SIG-M5 treated with dmso at 0.1 percent for 504 hours (cell line): ENCODE data around the gene EFCAB3.
"Not testable (repeated sequence)": the region's sequence is repeated elsewhere in the genome, so short reads cannot be mapped to it uniquely, and the experiment has no call there.

Experiments
- DNase-seq: peaks from one replicate; lab custom pipeline; 2025; ENCODE audit not compliant: unreplicated experiment; lab: John Stamatoyannopoulos, UW

Gene EFCAB3

DNA sequence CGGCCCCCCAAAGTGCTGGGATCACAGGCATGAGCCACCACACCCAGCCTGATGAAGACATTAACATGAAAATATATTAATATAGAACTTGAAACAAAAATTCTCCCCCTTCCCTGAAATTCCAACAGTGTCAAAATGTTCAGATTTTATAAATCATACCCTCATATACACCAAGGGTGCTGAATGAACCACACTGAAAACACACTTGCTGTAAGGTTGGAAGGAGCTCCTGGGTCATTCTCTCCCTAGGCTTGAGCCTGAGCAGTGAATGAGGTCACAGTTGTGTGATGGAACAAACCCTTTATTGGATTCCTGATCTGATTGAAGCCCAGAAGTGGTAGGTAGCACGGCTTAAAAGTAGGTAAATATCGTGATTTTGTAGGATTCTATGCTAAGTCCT is at the start of gene EFCAB3:
Gene EFCAB3 (plus strand): TSS at position 301 of the 400 bp plus-strand sequence. CDS start 2,427 bp downstream, outside the sequence.
- no peak for DNase-seq

DNA sequence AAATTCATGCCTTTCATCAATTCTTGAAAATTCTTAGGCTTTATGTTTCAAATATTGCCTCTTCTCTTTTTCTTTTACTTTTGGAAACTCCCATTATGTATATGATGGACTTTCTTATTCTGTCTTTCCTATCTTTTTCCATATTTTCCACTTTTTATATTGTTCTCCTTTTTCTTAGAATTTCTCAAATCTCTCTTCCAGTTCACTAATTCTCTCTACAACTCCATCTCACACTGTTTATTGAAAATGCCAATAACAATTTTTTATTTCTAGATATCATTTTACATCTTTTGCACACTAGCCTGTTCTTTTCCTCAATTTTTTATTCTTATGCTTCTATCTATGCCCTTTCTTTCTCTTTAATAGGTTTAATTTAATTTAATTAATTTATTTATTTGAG is 43.8 kb upstream of the EFCAB3 start:
- DNase-seq = no peak

DNA sequence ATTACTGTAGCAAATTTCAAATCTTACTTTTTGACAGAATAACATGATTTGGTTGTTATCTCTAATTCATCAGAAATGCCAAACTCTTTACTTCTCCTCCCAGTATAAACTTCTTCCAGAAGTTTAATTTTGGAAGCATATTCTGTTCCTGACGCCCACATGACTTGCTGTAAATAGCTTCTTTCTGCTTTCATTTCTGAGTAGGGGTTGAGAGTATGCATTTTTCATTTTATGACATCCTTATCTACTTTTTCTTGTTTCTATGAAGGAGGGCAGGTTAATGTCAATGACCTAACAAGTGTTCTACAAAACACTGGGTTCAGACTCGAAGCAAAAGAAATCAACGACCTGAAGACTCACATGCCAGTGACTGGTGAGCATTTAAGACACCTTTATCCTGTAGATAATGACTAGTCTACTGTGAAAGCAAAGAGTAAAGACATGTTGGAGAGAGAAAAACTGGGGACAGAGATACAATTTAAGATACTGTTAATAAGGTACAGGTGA is 36.5 kb upstream of the EFCAB3 start:
- no peak for DNase-seq

DNA sequence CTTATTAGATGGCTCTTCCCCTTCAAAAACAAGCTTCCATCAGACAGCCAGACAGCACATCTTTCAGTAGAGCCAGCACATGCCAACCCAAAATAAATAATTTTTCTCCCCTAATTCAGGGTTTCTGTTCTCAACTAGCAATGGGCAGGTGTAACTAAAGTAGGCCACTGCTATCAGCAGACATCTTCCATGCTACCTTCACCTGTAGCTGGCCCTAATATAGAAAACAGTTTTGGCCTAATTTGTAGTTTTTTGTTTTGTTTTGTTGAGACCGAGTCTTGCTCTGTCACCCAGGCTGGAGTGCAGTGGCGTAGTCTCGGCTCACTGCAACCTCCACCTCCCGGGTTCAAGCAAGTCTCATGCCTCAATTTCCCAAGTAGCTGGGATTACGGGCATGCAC is 29.2 kb upstream of the EFCAB3 start:
- no peak for DNase-seq

DNA sequence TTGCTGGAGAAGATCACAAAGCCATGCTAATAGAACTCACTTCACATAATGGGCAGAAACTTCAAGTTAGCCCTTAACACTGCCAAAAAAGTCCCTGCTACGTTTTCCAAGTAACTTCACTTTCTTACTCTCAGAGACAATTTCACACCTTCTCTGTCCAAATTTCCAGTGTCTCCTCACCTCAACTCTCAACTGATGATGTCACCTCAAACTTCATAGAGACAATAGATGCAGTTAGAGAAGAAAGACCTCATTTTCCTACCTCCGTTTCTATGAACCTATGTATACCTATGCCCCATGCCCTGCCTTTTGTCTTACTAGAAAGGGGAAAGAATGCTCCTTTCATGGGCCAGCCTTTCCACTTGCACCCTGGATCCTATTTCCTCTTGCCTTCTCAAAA is 14.2 kb upstream of the EFCAB3 start:
- no peak for DNase-seq

DNA sequence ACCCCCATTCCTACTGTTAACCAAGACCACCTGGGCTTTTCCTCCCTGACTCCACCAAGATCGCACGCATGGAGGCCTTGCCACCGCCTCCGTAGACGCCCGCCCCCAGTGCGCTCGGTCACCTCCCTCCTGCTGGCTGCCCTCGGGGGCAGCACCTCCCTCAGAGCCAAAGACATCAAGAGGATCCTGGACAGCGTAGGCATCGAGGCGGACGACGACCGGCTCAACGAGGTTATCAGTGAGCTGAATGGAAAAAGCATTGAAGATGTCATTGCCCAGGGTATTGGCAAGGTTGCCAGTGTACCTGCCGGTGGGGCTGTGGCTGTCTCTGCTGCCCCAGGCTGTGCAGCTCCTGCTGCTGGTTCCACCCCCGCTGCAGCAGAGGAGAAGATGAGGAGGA is 1.2 kb downstream of the EFCAB3 start:
- DNase-seq = no peak

DNA sequence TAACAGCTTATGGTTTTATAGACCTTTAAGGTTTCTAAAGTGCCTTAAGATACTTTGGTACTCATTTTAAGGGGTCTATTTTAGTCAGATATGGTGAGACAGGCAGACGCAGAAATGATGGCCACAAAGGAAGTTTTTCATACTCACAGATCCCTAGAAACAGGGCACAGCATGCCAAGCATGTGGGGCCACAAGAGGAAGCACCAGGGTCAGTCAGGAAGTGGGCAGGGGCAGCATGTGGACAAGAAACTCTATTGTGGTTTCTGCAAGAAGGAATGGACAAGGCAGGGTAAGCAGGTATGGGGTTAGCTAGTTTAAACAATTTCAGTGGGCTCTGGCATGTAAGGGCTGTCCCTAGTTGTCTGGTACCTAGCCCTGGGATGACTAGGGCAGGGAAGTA is 8.5 kb downstream of the EFCAB3 start:
- DNase-seq = no peak

DNA sequence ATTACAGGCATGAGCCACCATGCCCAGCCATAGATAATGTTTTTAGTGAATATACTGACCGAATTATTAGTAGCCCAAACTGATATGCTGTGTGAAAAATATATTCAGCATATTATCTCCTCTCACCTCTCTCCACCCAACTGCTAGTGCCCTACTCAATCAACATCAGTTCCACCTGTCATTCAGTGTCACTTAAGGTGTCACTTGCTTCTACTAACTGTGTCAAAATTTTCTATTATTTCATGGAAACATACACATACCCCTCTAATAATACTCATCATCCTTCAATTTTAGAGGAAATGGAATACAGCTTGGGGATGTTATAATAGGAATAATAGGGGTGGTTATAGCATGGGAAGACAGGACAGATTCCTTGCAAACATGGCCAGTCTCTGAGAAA is 12.6 kb downstream of the EFCAB3 start:
- DNase-seq = no peak

DNA sequence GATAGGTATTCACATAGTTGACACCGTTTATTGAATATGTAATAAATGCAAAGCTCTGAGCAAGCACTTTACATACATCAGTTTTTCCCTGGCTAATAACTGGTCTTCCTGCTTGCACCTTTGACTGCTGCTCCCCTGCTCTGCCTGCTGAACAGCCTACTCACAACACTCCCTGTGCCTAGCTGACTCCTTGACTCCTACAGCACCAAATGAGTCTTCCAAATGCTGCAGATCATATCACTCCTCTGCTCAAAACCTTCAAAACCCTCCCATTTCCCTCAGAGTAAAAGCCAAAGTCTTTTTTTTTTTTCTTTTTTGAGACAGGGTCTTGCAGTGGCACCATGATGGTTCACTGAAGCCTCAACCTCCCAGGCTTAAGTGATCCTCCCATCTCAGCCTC is 18.5 kb downstream of the EFCAB3 start:
- no peak for DNase-seq

DNA sequence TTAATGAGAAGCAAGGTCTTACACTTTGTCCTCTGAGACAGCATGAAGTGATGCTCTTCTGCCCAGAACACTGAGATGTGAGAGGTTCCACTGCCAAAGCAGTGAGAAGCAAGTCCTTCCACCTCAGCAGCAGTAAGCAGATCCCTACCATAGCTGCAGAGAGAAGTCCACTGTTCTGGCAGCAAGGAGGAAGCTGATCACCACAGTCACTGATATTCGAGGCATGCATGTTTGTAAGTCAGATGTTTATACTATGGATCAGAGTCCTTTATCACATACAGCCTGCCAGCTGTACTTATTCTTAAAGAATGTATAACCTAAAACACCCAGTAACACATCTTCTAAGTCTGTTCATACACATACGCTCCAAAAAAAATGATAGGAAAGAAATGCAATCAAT is 25.1 kb downstream of the EFCAB3 start:
- no peak for DNase-seq

DNA sequence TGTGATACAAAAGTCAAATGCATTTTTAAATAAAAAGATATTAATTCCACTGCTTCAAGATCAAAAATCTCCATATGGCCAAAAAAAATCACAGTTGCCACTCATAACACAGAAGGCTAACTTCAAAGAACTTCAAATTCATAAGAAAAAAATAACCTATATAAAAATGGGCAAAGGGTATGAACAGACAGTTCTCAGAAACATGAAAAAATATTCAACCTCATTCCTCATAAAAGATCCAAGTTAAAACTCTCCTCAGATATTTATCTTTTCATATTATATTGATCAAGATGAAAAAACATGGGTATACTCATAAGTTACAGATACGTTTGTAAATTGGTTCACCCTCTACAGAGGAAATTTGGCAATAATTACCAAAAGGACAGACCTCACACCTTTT is 32.7 kb downstream of the EFCAB3 start:
- DNase-seq = not testable (repeated sequence)

DNA sequence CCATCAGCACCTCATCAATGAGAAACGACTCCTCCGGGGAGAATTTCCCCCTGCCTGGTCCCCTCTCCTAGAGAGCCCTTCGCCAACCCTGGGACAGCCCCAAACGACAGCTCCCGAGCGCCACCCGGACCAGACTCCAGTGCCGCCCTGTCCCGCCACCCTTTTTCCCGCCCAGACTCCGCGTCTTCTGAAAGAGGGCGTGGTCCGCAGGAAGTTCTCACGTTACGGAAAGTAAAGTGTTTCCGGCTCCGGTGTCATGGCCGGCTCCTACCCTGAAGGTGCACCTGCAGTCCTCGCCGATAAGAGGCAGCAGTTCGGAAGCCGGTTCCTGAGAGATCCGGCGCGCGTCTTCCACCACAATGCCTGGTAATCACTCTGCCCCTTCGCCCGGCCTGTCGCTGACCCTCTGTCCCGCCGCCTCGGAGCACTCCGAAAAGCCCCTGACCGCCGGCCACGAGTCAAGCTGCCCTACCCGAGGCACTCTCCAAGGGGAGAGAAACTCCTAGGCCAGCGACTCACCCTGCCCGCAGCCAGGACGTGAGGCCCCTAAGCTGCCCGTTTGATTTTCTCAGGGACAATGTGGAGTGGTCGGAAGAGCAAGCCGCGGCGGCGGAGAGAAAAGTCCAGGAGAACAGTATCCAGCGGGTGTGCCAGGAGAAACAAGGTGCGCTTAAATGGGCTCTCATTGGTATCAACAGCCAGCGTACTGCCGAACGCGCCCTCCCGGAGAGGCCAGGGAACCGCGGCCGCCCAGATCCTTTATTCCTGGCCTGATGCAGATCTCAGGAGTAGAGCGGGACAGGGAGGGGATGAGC is 43.5 kb downstream of the EFCAB3 start, which contains the start of gene METTL2A:
Gene METTL2A (plus strand): TSS at position 251 of the 815 bp plus-strand sequence. CDS start 6 bp downstream, at position 257.
- DNase-seq = peak; percentile 97

DNA sequence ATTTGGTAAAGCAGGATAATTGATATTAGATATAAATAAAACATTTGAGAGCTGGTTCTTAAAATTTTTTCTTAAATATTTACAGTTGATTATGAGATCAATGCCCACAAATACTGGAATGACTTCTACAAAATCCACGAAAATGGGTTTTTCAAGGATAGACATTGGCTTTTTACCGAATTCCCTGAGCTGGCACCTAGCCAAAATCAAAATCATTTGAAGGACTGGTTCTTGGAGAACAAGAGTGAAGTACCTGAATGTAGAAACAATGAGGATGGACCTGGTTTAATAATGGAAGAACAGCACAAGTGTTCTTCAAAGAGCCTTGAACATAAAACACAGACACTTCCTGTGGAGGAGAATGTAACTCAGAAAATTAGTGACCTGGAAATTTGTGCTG is 45.9 kb downstream of the EFCAB3 start:
- not testable (repeated sequence) for DNase-seq

DNA sequence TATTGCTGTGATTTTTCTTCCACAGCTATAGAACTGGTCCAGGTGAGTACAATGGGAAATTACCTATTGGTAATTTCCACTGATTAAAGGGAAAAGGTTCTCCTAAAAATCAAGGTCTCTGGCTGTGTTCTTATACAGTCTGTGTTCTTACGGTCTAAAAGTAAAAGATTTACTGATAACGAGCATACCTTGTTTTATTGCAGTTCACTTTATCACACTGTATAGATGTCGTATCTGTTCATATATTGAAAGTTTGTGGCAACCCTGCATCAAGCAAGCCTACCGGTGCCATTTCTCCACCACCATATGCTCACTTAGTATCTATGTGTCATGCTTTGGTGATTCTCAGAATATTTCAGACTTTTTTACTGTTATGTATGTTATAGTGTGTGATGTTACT is 54.9 kb downstream of the EFCAB3 start:
- not testable (repeated sequence) for DNase-seq

DNA sequence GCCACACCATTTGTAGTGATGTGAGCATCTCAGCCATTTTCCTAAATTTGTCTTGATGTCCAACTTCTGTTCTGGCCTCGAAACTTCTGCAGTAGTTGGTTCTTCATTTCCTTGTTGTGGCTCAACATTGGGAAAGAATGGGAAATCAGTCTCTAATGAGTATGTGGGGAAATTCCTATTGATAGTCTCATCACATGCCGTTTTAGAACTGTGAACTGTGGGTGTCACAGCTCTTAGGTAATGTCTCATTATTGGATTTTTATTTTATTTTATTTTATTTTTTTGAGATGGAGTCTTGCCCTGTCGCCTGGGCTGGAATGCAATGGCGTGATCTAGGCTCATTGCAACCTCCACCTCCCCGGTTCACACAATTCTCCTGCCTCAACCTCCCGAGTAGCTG is 60.8 kb downstream of the EFCAB3 start:
- not testable (repeated sequence) for DNase-seq

DNA sequence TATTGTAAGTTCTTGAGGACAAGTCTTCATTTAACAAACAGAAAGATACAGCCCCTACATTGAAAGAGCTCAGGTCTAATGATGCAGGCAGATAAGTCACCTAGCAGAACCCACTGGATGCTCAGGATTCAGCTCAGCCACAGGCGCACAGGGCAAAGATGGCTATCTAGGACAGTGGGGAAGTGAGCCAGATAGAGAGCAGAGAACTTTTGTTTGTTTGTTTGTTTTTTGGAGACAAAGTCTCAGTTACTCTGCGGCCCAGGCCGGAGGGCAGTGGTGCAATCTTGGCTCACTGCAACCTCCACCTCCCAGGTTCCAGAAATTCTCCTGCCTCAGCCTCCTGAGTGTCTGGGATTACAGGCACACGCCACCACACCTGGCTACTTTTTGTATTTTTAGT is 63.7 kb downstream of the EFCAB3 start:
- DNase-seq = no peak

DNA sequence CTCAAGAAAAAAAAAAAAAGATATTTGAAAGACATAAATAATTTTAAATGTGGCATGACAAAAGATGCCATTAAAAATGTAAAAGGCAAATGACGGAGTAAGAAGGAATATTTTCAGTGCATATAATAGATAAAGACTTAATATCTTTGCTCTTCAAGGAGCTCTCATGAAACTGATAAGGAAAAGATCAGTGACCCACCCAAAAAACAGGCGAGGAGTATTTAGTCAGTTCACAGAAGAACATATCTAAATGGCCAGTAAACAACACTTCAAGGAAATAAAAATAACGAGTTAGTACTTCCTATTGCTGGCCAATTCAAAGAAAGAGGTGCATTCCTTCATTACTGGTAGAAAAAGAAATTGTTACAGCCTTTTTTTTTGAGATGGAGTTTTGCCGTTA is 65.4 kb downstream of the EFCAB3 start:
- DNase-seq = not testable (repeated sequence)

DNA sequence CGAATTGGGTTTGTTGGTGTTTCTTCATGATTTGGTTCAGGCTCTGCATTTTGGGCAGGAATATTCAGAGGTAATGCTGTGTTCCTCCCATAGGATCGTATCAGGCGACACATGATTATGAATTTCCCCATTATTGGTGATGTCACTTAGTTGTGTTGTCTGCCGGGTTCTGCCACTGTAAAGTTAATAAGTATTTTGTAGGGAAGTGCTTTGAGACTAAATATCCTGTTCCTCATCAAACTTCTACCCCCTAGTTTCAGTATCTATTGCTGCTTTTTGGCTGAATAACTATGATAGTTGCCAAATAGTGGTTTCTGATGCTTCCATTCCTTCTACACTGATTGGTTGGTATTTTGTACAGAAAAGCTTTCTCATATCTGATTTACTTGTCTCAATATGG is 71.8 kb downstream of the EFCAB3 start:
- DNase-seq = peak; percentile 14

DNA sequence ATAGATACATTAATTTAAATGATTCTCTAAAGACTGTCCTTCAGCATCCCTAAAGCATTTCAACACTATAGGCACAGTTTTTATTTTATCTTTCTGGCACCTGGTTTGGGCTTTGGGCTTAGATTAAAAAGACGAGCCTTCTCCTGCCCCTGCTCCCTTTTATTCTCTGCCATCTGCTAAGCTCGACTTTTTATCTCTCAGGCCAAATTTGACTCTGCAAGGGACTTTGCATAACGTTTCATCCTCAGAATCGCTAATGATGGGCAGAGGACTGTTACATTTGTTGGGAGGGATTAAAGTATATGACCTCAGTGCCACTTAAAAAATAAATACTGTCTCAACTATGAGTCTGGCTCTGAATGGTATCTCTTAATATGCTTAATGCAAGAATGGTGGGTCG is 72.7 kb downstream of the EFCAB3 start:
- DNase-seq = not testable (repeated sequence)

DNA sequence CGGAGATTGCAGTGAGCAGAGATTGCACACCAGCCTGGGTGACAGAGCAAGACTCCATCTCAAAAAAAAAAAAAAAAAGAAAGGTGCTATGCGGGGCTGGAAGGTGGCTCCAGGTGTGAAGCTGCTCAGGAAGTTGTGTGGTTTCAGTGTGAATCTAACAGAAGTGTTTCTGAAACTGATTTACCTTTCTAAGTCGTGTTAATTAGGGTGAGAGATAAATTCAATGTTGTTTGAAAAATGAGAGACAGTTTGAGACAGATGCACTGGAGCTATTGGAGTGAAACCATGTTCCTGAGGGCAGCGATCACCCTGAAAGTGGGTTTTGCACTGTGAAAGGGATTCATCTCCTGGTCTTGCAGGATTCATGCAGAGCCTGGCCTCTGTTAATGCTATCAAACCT is 73.3 kb downstream of the EFCAB3 start:
- DNase-seq = not testable (repeated sequence)

DNA sequence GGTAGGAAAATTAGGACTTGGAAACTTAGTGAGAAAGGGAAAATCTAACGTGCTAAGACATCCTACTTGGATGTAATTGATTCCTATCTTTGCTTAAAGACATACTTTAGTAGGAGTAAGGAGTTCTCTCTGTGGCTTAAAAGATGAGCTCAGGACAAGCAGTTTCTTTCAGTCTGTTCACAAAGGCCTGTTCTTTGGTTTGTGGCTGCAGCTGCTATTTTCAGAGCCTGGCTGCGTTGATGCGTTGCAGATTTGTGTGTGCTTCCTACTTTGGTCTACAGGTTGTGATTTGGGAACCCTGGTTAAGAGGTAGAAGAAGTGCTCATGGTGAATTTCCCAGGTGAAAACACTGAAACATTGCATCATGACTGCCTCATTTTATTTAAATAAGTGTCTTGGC is 73.8 kb downstream of the EFCAB3 start:
- DNase-seq = not testable (repeated sequence)

DNA sequence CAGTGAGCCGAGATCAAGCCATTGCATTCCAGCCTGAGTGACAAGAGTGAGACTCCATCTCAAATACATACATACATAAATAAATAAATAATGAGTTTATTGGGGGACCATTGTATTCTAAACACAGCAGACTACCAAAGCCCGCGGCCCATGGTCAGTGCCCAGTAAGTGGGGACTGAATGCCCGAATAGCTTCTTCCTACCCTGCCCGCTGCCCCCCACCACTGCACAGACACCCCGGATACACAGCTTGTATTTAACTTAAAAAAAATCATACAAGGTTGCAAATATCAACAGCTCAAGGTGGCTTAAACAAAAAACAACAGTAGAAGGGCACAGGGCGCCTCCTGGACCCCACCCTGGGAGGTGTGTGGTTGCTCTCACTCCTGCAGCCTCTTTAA is 75.7 kb downstream of the EFCAB3 start:
- DNase-seq = no peak

DNA sequence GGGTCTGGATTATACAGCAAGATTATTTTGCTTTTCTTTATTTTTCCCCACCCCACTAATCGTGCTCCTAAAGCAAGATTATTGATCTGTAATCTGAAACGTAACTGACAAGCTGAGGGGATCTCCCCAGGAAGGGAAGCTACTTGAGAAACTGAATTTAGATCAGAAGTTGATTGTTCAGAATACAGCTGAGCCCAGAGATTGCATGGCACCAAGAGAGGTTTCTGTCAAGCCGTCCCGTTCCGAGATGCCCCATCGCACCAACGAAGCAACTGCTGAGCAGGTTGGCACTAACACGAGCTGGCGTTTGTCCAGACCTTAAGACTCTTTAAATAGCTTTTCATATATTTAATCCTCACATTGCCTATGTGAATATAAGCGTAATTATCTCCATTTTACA is 78.1 kb downstream of the EFCAB3 start:
- DNase-seq = not testable (repeated sequence)
